GM21723 (cell line): ENCODE results near the gene HYAL4.
A peak's percentile ranks its signal among the peaks of the same experiment; 100 is the strongest.
"Not testable (repeated sequence)": the region's sequence is repeated elsewhere in the genome, so short reads cannot be mapped to it uniquely, and the experiment has no call there.

Experiments used
- ATAC-seq: cut with Tn5 transposase; IDR thresholded peaks from one replicate; pipeline ENCODE4 v1.9.1; 2021; ENCODE audit warnings: mild to moderate bottlenecking, moderate library complexity; ENCODE audit not compliant: unreplicated experiment

HYAL4 gene

DNA sequence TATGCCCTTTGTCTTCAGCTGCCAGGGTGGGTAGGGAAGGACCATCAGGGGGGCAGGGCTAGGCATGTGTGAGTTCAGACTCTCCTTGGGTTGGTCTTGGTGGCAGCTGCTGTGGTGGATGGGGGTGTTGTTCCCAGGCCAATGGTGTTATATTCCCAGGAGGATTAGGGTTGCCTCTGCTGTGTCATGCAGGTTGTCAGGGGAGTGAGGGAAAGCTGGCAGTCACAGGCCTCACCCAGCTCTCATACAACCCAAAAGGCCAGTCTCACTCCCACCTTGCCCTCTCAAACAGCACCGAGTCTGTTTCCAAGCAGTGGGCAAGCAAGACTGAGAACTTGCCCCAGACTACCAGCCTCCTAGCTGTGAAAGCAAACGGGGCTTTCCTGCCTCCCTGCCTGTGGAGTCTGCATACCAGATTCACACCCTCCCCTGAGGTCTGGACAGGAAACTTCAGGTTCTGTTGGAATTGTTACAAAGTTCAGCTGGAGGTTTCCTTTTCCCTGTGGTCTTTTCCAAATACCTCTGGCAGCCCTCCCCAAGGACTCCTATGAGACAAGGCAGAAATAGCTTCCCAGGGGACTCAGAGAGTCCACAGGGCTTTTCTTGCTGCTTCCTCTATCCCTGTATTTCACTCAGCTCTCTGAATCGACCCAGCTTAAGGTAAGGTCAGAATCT lies 1.4 kb downstream of the HYAL4 start:
- ATAC-seq, result no peak

GRCh38 chr7:123847868-123848267 lies 2.9 kb downstream of the HYAL4 start:
- no peak for ATAC-seq

DNA sequence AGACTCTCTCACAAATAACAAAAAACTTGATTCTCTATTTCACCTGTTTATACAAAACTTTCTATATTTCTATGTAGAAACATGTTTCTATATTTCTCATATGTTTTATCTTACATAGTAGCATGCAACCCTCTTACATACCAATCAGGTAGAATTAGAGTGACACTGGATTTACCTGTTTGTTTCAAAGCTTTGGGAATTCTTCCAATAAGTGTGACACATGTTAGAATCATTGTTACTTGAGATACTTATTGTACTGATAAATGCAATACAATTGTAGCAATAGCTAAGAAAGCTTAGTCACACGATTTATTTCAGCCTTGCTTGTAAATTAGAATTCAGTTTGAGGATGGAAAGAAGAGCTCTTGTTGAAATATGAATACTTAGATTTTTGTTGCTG lies 4.9 kb downstream of the HYAL4 start:
- no peak for ATAC-seq

GRCh38 chr7:123851404-123851803 lies 6.4 kb downstream of the HYAL4 start:
- ATAC-seq, result not testable (repeated sequence)

DNA sequence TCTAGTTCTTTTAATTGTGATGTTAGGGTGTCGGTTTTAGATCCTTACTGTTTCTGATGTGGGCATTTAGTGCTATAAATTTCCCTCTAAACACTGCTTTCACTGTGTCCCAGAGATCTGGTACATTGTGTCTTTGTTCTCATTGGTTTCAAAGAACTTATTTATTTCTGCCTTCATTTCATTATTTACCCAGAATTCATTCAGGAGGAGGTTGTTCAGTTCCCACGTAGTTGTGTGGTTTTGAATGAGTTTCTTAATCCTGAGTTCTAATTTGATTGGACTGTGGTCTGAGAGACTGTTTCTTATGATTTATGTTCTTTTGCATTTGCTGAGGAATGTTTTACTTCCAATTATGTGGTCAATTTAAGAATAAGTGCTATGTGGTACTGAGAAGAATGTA lies 9.3 kb downstream of the HYAL4 start:
- ATAC-seq, result not testable (repeated sequence)

DNA sequence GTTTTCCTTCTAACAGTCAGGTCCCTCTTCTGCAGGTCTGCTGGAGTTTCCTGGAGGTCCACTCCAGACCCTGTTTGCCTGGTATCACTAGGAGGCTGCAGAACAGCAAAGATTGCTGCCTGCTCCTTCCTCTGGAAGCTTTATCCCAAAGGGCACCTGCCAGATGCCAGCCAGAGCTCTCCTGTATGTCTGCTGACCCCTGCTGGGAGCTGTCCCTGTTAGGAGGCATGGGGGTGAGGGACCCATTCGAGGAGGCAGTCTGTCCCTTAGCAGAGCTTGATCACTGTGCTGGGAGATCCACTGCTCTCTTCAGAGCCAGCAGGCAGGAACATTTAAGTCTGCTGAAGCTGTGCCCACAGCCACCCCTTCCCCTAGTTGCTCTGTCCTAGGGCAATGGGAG lies 11.5 kb downstream of the HYAL4 start:
- not testable (repeated sequence) for ATAC-seq

- ATAC-seq, result no peak
These were observed 15.9 kb downstream of the HYAL4 start for GRCh38 chr7:123860848-123861247.

DNA sequence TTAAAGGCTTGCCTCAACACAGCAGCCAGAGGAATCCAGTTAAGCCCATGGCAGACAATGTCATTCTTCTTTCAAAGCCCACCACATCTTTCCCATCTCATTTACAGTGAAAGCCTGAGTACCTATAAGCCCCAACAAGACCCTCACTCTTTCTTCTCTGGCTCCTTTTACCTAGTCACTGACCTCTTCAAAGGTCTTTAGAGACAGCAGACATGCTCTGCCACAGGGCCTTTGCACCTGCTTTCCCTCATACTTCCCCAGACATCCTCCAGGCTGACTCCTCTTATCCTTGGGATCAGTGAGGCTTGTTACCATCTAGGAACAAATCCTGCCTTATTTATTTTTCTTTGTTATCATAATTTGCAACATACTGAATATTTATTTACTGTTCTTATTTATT lies 17.8 kb downstream of the HYAL4 start:
- ATAC-seq, result no peak

GRCh38 chr7:123863461-123863860 lies 18.5 kb downstream of the HYAL4 start:
- ATAC-seq, result no peak

GRCh38 chr7:123864012-123864411 lies 19.0 kb downstream of the HYAL4 start:
- no peak for ATAC-seq

GRCh38 chr7:123864436-123864835 lies 19.5 kb downstream of the HYAL4 start:
- ATAC-seq, result no peak

DNA sequence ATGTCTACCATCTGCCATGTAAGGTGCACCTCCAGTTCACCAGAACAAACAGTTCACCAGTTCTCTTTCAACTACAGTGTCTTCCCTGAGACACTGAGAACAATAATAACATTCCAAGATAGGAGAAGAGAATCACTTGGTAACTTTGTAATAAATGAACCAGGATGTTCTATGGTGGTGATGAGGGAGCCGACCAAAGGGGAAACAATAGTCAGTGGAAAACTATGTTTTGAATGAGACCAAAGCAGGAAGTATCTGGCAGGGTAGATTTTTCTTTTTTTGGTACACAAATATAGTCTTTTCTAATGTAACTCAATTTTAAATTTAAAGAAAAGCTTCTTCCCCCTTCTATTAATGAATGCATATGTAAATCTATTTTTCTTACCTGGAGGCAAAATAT lies 20.0 kb downstream of the HYAL4 start:
- ATAC-seq, result no peak

DNA sequence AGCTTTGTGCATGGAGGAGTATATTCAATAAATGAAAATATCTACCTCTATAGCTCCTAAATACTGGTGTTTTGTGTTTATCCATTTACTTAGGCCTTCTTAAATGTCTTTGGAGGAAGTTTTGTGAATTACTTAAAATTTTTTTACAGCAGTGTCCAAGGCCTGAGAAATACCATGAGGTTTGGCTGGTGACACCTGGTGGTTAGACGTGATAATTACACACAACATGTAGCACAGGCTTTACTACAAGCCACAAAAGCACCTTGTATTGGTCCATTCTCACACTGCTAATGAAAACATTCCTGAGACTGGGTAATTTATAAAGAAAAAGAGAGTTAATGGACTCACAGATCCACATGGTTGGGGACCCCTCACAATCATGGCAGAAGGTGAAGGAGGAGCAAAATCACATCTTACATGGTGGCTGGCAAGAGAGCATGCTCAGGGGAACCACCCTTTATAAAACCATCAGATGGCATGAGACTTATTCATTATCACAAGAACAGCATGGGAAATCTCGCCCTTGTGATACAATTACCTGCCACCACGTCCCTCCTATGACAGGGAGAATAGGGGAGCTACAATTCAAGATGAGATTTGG lies 20.6 kb downstream of the HYAL4 start:
- peak; percentile 94 for ATAC-seq

DNA sequence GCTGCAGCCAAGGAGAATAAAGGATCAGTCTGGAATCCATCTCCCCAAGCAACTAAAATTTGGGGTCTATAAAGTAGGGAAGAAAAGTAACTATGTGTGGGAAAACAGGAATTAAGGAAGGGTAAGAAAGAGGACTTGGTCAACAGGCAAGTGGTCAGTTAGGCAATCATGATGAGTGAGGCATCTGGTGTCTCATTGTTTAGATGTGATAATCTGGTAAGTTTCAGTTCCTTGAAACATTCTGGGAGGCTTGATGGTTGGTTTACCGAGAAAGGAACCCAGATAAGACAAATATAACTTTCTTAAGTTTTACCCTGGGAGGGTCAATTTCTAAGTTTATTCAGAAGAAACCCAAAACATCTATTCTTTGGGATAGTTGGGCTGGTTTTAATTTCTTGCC lies 22.3 kb downstream of the HYAL4 start:
- no peak for ATAC-seq

DNA sequence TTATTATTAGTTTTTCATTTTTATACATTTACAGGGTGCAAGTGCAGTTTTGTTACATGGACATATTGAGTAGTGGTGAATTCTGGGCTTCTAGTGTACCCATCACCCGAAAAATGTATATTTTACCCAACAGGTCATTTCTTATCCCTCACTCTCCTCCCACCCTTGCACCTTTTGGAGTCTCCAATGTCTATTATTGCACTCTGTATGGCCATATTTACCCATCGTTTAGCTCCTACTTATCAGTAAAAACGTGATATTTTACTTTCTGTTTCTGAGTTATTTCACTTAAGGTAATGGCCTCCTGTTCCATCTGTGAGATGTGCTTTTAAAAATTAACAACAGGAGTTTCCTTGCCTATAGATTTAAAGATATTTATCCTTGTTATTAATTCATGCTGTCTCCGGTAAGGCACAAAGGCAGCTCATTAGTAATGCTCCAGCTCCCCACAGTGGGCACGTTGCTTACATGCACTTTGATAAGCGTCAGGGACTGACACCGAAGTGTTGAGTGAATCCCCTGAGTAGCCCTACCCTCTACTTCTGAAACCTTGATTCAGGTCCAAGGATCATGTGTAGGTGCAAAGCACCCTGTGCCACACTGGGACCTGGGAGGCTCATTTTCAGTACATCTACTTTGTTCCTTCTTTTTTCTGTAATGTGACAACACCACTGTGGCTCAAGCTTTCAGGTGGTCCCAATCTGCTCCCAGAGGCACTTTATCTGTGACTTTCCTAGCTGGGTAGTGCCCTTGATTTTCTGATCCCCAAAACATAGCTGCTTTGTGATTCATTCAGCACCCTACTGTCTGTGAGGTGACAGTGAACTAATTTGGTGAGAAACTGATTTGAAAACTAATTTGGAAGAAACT lies 27.3 kb downstream of the HYAL4 start:
- peak; percentile 87 for ATAC-seq

- no peak for ATAC-seq
These were observed 27.9 kb downstream of the HYAL4 start for GRCh38 chr7:123872908-123873307.

DNA sequence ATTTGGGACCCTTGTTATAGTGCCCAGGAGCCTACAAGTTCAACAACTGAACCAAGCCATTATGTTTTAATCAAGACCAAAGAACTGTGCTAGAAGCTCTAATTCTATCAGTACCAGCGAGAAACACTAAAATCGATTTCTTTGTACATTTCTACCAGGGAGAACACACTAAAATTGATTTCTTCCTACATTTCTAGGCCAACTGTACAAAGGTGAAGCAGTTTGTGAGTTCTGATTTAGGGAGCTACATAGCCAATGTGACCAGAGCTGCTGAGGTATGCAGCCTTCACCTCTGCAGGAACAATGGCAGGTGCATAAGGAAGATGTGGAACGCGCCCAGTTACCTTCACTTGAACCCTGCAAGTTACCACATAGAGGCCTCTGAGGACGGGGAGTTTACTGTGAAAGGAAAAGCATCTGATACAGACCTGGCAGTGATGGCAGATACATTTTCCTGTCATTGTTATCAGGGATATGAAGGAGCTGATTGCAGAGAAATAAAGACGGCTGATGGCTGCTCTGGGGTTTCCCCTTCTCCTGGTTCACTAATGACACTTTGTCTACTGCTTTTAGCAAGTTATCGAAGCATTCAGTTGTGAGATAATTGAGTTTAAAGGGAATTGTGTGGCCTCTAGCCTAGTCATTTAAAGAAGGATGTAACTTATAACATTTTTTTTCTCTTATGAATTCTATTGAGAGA lies 31.7 kb downstream of the HYAL4 start:
- no peak for ATAC-seq

DNA sequence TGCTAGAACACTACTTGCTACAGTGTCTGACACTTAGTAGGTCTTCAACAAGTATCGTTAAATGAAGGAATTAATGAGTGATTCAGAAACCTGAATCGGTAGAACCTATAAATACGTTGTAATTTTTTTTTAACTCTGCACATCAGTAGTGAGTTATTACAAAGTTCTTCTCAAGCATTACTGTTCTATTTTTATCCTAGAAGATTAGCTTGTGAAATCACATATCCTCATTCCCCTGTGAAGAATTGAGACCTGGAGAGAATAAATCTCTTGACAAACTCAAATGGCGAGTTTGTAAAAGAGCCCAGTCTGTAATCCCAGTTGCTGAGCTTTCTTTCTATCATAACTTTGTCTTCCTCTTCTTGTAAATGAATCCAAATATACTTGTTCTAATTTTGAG lies 34.7 kb downstream of the HYAL4 start:
- no peak for ATAC-seq

DNA sequence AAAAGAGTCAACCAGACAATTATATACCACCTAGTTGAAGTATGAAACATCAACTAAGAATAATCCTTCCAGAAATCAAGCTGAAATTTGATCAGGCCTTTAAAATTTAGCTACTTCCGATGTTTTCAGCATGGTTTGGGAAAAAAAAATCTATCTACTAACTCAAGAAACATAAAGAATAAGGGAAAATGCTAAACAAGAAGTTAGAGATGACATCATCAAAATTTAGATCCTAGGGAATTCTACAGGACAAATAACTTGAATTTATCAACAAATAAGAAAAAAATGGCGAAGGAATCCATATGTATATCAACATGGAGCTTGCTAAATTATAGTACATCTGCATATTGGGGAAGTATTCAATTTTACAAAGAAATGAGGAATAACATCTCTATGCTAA lies 36.3 kb downstream of the HYAL4 start:
- no peak for ATAC-seq

GRCh38 chr7:123883154-123883553 lies 38.2 kb downstream of the HYAL4 start:
- ATAC-seq, result no peak

DNA sequence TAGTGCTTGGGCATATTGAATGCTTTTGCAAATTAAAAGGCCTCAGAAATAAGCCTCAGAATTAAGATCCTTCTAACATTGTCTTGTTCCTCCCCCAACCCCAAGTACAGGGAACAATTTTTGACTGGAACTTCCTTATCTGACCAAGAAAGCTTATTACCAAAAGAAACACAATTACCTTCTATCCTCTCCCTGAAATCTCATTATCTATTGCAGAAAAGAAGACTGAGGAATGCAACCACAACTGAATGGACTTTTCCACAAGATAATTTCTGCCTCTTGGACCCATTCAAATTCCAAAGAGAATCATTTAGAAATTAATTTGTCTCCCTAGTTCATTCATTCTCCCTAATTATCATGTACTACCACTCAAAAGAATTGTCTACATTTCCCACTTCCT lies 43.2 kb downstream of the HYAL4 start:
- no peak for ATAC-seq
